Measurements from ENCODE around the gene C3orf20. TPM values are rescaled to one million over a fixed set of nuclear protein-coding genes. Genes with fewer than 3 reads are reported as not detected.

C3orf20 gene
- under 1 TPM in 2 of 3 donors, not detected in 1; 0.08 to 0.14 TPM for total RNA-seq

GRCh38 chr3:14674841-14675240 is at the start of gene C3orf20:
TSS of gene C3orf20 (plus strand) at chr3:14675141. CDS start at chr3:14682714, 7,573 bp downstream.
- peaks cover 4% of the 10 kb centered on the region for H3K9me3 Mint-ChIP-seq
- no peak within 1 kb of the TSS for H3K4me3 Mint-ChIP-seq
- H3K27me3 Mint-ChIP-seq (ENCODE audit: low read depth): no peaks in the 10 kb centered on the region
- H3K4me1 Mint-ChIP-seq (ENCODE audit: low read depth): no peaks in the 10 kb centered on the region
- ATAC-seq (no peak), DNase-seq (no peak)
- peaks cover 40% of the 10 kb centered on the region for H3K36me3 Mint-ChIP-seq (ENCODE audit: insufficient read depth)

- H3K4me3 Mint-ChIP-seq: no peak overlapping the region
- no peak for DNase-seq
- no peaks in the 10 kb centered on the region for H3K9me3 Mint-ChIP-seq
- no peaks in the 10 kb centered on the region for H3K4me1 Mint-ChIP-seq (ENCODE audit: low read depth)
- peaks cover 5% of the 10 kb centered on the region for H3K27me3 Mint-ChIP-seq (ENCODE audit: low read depth)
- ATAC-seq: no peak
- H3K36me3 Mint-ChIP-seq (ENCODE audit: insufficient read depth): no peaks in the 10 kb centered on the region
Observed at GRCh38 chr3:14625443-14625842, 49.5 kb upstream of the C3orf20 start.

GRCh38 chr3:14627815-14628214 is 47.1 kb upstream of the C3orf20 start:
- ATAC-seq (no peak), DNase-seq (no peak)
- no peaks in the 10 kb centered on the region for H3K9me3 Mint-ChIP-seq
- no peak overlapping the region for H3K4me3 Mint-ChIP-seq
- no peaks in the 10 kb centered on the region for H3K4me1 Mint-ChIP-seq (ENCODE audit: low read depth)
- H3K36me3 Mint-ChIP-seq (ENCODE audit: insufficient read depth): no peaks in the 10 kb centered on the region
- peaks cover 5% of the 10 kb centered on the region for H3K27me3 Mint-ChIP-seq (ENCODE audit: low read depth)

GRCh38 chr3:14628406-14628805 is 46.5 kb upstream of the C3orf20 start:
- peaks cover 5% of the 10 kb centered on the region for H3K27me3 Mint-ChIP-seq (ENCODE audit: low read depth)
- no peaks in the 10 kb centered on the region for H3K9me3 Mint-ChIP-seq
- H3K4me1 Mint-ChIP-seq (ENCODE audit: low read depth): no peaks in the 10 kb centered on the region
- H3K36me3 Mint-ChIP-seq (ENCODE audit: insufficient read depth): no peaks in the 10 kb centered on the region
- no peak for ATAC-seq
- no peak overlapping the region for H3K4me3 Mint-ChIP-seq
- DNase-seq: no peak

GRCh38 chr3:14630404-14631100 is 44.4 kb upstream of the C3orf20 start:
- no peaks in the 10 kb centered on the region for H3K9me3 Mint-ChIP-seq
- H3K4me3 Mint-ChIP-seq: no peak overlapping the region
- H3K27me3 Mint-ChIP-seq (ENCODE audit: low read depth): peaks cover 10% of the 10 kb centered on the region
- DNase-seq (no peak), ATAC-seq (no peak)
- H3K4me1 Mint-ChIP-seq (ENCODE audit: low read depth): no peaks in the 10 kb centered on the region
- no peaks in the 10 kb centered on the region for H3K36me3 Mint-ChIP-seq (ENCODE audit: insufficient read depth)

- no peaks in the 10 kb centered on the region for H3K36me3 Mint-ChIP-seq (ENCODE audit: insufficient read depth)
- ATAC-seq (no peak), DNase-seq (no peak)
- no peak overlapping the region for H3K4me3 Mint-ChIP-seq
- peaks cover 11% of the 10 kb centered on the region for H3K27me3 Mint-ChIP-seq (ENCODE audit: low read depth)
- H3K9me3 Mint-ChIP-seq: no peaks in the 10 kb centered on the region
- H3K4me1 Mint-ChIP-seq (ENCODE audit: low read depth): no peaks in the 10 kb centered on the region
Observed at GRCh38 chr3:14631101-14631497, 43.8 kb upstream of the C3orf20 start.

GRCh38 chr3:14631687-14632441 is 43.1 kb upstream of the C3orf20 start:
- Mint-ChIP-seq H3K36me3 (ENCODE audit: insufficient read depth) (no peaks in the 10 kb centered on the region), H3K4me1 (ENCODE audit: low read depth) (no peaks in the 10 kb centered on the region), H3K9me3 (no peaks in the 10 kb centered on the region), H3K27me3 (ENCODE audit: low read depth) (peaks cover 18% of the 10 kb centered on the region), H3K4me3 (no peak overlapping the region)
- DNase-seq (no peak), ATAC-seq (no peak)

GRCh38 chr3:14632442-14632930 is 42.5 kb upstream of the C3orf20 start:
- ATAC-seq: no peak
- Mint-ChIP-seq H3K36me3 (ENCODE audit: insufficient read depth) (no peaks in the 10 kb centered on the region), H3K4me1 (ENCODE audit: low read depth) (no peaks in the 10 kb centered on the region), H3K9me3 (no peaks in the 10 kb centered on the region), H3K27me3 (ENCODE audit: low read depth) (peaks cover 22% of the 10 kb centered on the region), H3K4me3 (no peak overlapping the region)
- no peak for DNase-seq

- no peak for ATAC-seq
- Mint-ChIP-seq H3K27me3 (ENCODE audit: low read depth) (peaks cover 28% of the 10 kb centered on the region), H3K36me3 (ENCODE audit: insufficient read depth) (no peaks in the 10 kb centered on the region), H3K4me3 (no peak overlapping the region), H3K9me3 (no peaks in the 10 kb centered on the region), H3K4me1 (ENCODE audit: low read depth) (no peaks in the 10 kb centered on the region)
- no peak for DNase-seq
Observed at GRCh38 chr3:14633417-14633816, 41.5 kb upstream of the C3orf20 start.

GRCh38 chr3:14633819-14634424 is 41.0 kb upstream of the C3orf20 start:
- DNase-seq (peak; percentile 35), ATAC-seq (peak; percentile 80 to 84)
- no peaks in the 10 kb centered on the region for H3K4me1 Mint-ChIP-seq (ENCODE audit: low read depth)
- H3K9me3 Mint-ChIP-seq: no peaks in the 10 kb centered on the region
- peaks cover 30% of the 10 kb centered on the region for H3K27me3 Mint-ChIP-seq (ENCODE audit: low read depth)
- H3K36me3 Mint-ChIP-seq (ENCODE audit: insufficient read depth): no peaks in the 10 kb centered on the region
- H3K4me3 Mint-ChIP-seq: no peak overlapping the region

GRCh38 chr3:14634763-14635400 is 40.1 kb upstream of the C3orf20 start:
- ATAC-seq: no peak
- H3K4me3 Mint-ChIP-seq: no peak overlapping the region
- H3K36me3 Mint-ChIP-seq (ENCODE audit: insufficient read depth): no peaks in the 10 kb centered on the region
- peaks cover 39% of the 10 kb centered on the region for H3K27me3 Mint-ChIP-seq (ENCODE audit: low read depth)
- no peaks in the 10 kb centered on the region for H3K4me1 Mint-ChIP-seq (ENCODE audit: low read depth)
- H3K9me3 Mint-ChIP-seq: no peaks in the 10 kb centered on the region
- no peak for DNase-seq

- Mint-ChIP-seq H3K27me3 (ENCODE audit: low read depth) (peaks cover 48% of the 10 kb centered on the region), H3K4me1 (ENCODE audit: low read depth) (no peaks in the 10 kb centered on the region), H3K9me3 (no peaks in the 10 kb centered on the region), H3K4me3 (no peak overlapping the region), H3K36me3 (ENCODE audit: insufficient read depth) (no peaks in the 10 kb centered on the region)
- ATAC-seq (no peak), DNase-seq (no peak)
Observed at GRCh38 chr3:14636496-14637087, 38.3 kb upstream of the C3orf20 start.

- H3K4me3 Mint-ChIP-seq: no peak overlapping the region
- ATAC-seq (no peak), DNase-seq (no peak)
- peaks cover 49% of the 10 kb centered on the region for H3K27me3 Mint-ChIP-seq (ENCODE audit: low read depth)
- H3K4me1 Mint-ChIP-seq (ENCODE audit: low read depth): no peaks in the 10 kb centered on the region
- H3K9me3 Mint-ChIP-seq: no peaks in the 10 kb centered on the region
- H3K36me3 Mint-ChIP-seq (ENCODE audit: insufficient read depth): no peaks in the 10 kb centered on the region
Observed at GRCh38 chr3:14640157-14640562, 34.8 kb upstream of the C3orf20 start.

GRCh38 chr3:14640734-14641133 is 34.2 kb upstream of the C3orf20 start:
- Mint-ChIP-seq H3K27me3 (ENCODE audit: low read depth) (peaks cover 47% of the 10 kb centered on the region), H3K4me3 (no peak overlapping the region), H3K9me3 (no peaks in the 10 kb centered on the region), H3K36me3 (ENCODE audit: insufficient read depth) (no peaks in the 10 kb centered on the region), H3K4me1 (ENCODE audit: low read depth) (no peaks in the 10 kb centered on the region)
- ATAC-seq (no peak), DNase-seq (no peak)
